ENCODE data around the gene PPP3R1. TPM values are rescaled to one million over a fixed set of nuclear protein-coding genes. Genes with fewer than 3 reads are reported as not detected.

The PPP3R1 gene
- total and polyA plus RNA-seq, 2 of the 8 experiments (the other 6 are each of a cell fraction or from before 2014, with no cell fraction given), result 9.3 to 85.1 TPM

DNA sequence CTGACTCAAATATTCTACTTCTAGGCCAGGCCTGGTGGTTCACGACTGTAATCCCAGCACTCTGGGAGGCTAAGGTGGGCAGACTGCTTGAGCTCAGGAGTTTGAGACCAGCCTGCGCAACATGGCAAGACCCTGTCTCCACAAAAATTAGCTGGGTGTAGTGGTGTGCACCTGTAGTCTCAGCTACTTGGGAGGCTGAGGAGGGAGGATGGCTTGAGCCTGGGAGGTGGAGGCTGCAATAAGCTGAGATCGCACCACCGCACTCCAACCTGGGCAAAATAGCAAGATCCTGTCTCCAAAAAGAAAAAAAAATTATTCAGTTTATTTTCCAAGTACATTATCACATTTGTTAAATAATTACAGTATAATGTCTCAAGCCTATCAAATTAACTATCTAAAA is 7.3 kb downstream of the PPP3R1 start (continued):
- TF ChIP-seq CHD7 (IDR thresholded peaks at IDR 0.05; ENCODE audit: insufficient replicate concordance, low read length) (no peak), JUN (IDR thresholded peaks at IDR 0.05; ENCODE audit: low read depth, low read length) (no peak), CHD2 (IDR thresholded peaks at IDR 0.05; ENCODE audit: low read length) (no peak), KDM4A (IDR thresholded peaks at IDR 0.05; ENCODE audit: low read depth, low read length, severe bottlenecking) (no peak), PHF8 (conservative IDR thresholded peaks at IDR 0.05; ENCODE audit: low read depth, low read length) (no peak), EGR1 (IDR thresholded peaks at IDR 0.05; ENCODE audit: borderline replicate concordance, low read depth, low read length) (no peak), YY1 (IDR thresholded peaks at IDR 0.05; ENCODE audit: low read depth, low read length) (no peak), POLR2A (IDR thresholded peaks at IDR 0.05; ENCODE audit: control extremely low read depth in 1 of 2, low read depth in 2 of 2, low read length in 2 of 2) (no peak)

Measured in H1 (cell line).